Esophagus squamous epithelium (tissue), 5 donors: Measurements from ENCODE around the gene ZNF384. TPM values are rescaled to one million over a fixed set of nuclear protein-coding genes. Genes with fewer than 3 reads are reported as not detected.
A peak's percentile ranks its signal among the peaks of the same experiment; 100 is the strongest.

Source experiments
- DNase-seq: peaks from one replicate; lab custom pipeline; 2025; lab: John Stamatoyannopoulos, UW
- H3K27ac ChIP-seq, 4 donors: fragments of 200-600 bp; sonication (generic); one replicate each; pipeline ENCODE4 v1.5.1; 2016 to 2019; ENCODE audit warnings: mild to moderate bottlenecking in 1 of 4
- H3K27me3 ChIP-seq, 4 donors: fragments of 200-600 bp; sonication (generic); 1 replicate in 3 of 4; 2 replicates in 1 of 4; pipeline versions ENCODE4 v1.5.1 to v1.6.0; 2017 to 2021; ENCODE audit warnings: antibody characterized with exemption in 1 of 4
- H3K36me3 ChIP-seq, 3 donors: fragments of 200-600 bp; sonication (generic); one replicate each; pipeline ENCODE4 v1.5.1; 2016 to 2019
- H3K4me1 ChIP-seq, 3 donors: fragments of 200-600 bp; sonication (generic); one replicate each; pipeline ENCODE4 v1.5.1; 2017 to 2019
- H3K4me3 ChIP-seq, 4 donors: fragments of 200-600 bp; sonication (generic); 1 replicate in 3 of 4; 2 replicates in 1 of 4; pipeline ENCODE4 v1.5.1; 2016 to 2019; ENCODE audit warnings: mild to moderate bottlenecking in 2 of 4, moderate library complexity in 1 of 4
- H3K9me3 ChIP-seq, 3 donors: fragments of 200-600 bp; sonication (generic); one replicate each; pipeline ENCODE4 v1.5.1; 2016 to 2019
- POLR2A ChIP-seq, 4 donors: fragments of 450-650 bp; IDR thresholded peaks; one replicate each; pipeline ENCODE4 v1.6.1; 2017; ENCODE audit warnings: antibody characterized with exemption in 4 of 4, mild to moderate bottlenecking in 4 of 4, moderate library complexity in 3 of 4
- WGBS, 2 donors: methylation state at CpG; one replicate each; pipeline ENCODE4 v1.1.5; 2018; 5-methylcytosine and 5-hydroxymethylcytosine counted together
- intact Hi-C: fragments of 100-400 bp; cut with DNase I; formaldehyde crosslinking; loops from one replicate; pipeline ENCODE4 v1.15.0; 2022
- total RNA-seq, 4 donors: library from RNA; depleted of rRNA; stranded (reverse); fragments of >200 nt; gene quantifications; one replicate each; pipeline ENCODE4 v1.1.0, GENCODE V29; 2016
- TF ChIP-seq, protein P1 (sequence below), 6 experiments: fragments of 450-650 bp in 4 of 6; fragments of 200-600 bp in 2 of 6; sonication (generic) in 2 of 6; IDR thresholded peaks; one replicate each; pipeline ENCODE4 v1.5.1; 2016 to 2019; ENCODE audit warnings: antibody characterized with exemption in 6 of 6, mild to moderate bottlenecking in 4 of 6, moderate library complexity in 4 of 6
- donor health status: DM: yes; HTN: yes; CAD: no.

ZNF384 gene
- total RNA-seq, 4 donors from 2014 or later = 19.6 to 36.2 (median 26.8) TPM

DNA sequence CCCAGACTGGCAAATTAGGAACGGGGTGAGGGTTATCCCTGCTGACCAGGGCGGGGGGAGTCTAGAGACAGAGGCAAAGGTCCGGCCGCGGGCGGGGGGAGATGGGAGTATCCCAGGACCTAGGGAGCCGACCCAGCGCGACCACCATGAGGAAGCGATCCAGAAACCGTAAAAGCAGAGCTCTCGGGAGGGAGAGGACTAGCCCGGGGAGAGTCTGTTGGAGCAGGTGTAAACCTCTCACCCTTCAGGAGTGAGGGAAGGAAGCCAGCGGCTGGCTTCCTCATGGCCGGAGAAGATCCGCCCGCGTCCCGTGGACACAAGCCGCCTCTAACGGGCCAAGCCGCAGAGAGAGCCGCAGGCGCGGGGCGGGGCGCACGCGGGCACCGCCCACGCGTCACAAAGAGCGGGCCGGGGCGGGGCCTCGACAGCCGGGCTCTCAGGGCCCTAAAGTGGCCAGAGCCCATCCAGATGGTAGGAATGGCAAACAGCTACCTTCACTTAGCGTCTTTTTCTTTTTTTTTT lies 42.0 kb downstream of the ZNF384 start, which contains the start of gene ACRBP:
Gene ACRBP, minus strand, starts transcription at position 350 of the 522 bp plus-strand sequence. Its CDS starts 66 bp downstream, at position 284.
- peaks cover 10 to 45% (median 14%) of the 10 kb centered on the region in 3 donors for H3K36me3 ChIP-seq
- no peaks in the 10 kb centered on the region for H3K9me3 ChIP-seq
- peak in 2 of 4 donors; percentile 16 to 43 for TF ChIP-seq POLR2A (IDR thresholded peaks at IDR 0.05)
- TF ChIP-seq, protein P1, sequence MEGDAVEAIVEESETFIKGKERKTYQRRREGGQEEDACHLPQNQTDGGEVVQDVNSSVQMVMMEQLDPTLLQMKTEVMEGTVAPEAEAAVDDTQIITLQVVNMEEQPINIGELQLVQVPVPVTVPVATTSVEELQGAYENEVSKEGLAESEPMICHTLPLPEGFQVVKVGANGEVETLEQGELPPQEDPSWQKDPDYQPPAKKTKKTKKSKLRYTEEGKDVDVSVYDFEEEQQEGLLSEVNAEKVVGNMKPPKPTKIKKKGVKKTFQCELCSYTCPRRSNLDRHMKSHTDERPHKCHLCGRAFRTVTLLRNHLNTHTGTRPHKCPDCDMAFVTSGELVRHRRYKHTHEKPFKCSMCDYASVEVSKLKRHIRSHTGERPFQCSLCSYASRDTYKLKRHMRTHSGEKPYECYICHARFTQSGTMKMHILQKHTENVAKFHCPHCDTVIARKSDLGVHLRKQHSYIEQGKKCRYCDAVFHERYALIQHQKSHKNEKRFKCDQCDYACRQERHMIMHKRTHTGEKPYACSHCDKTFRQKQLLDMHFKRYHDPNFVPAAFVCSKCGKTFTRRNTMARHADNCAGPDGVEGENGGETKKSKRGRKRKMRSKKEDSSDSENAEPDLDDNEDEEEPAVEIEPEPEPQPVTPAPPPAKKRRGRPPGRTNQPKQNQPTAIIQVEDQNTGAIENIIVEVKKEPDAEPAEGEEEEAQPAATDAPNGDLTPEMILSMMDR (IDR thresholded peaks at IDR 0.05) = no peak
- H3K4me3 ChIP-seq = peak within 1 kb of the TSS; percentile 30 to 69 (median 50)
- no peaks in the 10 kb centered on the region for H3K27me3 ChIP-seq
- intact Hi-C loops = no loop called here
- DNase-seq = no peak
- H3K27ac ChIP-seq = peak within 1 kb of the TSS; percentile 54 to 71 (median 64)
- peaks cover 5 to 15% (median 8%) of the 10 kb centered on the region in 3 donors for H3K4me1 ChIP-seq
- 4 to 14% methylated on average over 19 to 25 of the region's 38 CpGs for WGBS, 2 donors

DNA sequence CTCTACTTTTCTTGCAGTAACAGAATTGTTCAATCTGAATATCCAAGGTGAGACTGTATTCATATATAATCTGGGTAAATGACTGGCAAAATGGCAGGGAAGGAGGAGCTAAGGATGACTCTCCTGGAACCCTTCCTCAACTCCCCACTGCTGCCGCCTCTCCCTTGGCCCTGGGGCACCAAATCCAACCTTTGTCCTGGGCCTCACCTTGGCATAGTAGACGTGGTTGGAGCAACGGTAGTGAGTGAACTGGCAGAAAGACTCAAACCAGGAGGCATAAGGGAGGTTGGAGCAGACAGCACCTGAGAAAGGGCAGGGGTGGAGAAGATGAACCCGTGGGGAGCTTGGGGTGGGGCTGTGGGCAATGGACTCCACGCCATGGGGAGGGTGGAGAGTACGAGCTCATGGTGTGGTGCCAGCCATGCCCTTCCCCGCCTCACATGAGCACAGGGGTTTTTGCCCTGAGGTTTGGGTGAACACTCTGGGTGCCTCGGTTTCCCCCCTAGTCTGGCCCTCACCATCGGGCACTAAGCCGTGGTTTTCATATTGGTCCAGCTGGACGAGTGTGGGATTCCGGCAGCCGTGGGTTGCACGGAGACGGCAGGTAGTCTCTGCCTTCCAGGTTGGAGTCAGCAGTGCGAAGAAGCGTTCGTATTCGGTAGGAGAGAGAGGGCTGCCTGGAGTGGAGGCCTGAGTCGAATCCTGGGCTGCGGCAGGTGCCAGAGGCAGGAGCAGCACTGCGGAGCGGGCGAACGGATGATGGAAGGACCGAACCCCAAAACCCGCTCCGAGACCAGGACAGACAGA lies 42.7 kb downstream of the ZNF384 start:
- intact Hi-C loops = no loop called here
- H3K4me3 ChIP-seq = peak overlapping the region; percentile 30 to 69 (median 50)
- H3K27ac ChIP-seq = peak overlapping the region; percentile 54 to 71 (median 64)
- H3K27me3 ChIP-seq = peaks cover 0 to 3% (median 0%) of the 10 kb centered on the region in 4 donors
- no peaks in the 10 kb centered on the region for H3K9me3 ChIP-seq
- no peak for DNase-seq
- H3K4me1 ChIP-seq = peaks cover 5 to 15% (median 8%) of the 10 kb centered on the region in 3 donors
- 47 to 52% methylated on average over 8 to 23 of the region's 28 CpGs for WGBS, 2 donors
- TF ChIP-seq, protein P1 (IDR thresholded peaks at IDR 0.05) = no peak
- H3K36me3 ChIP-seq = peaks cover 9 to 38% (median 10%) of the 10 kb centered on the region in 3 donors

DNA sequence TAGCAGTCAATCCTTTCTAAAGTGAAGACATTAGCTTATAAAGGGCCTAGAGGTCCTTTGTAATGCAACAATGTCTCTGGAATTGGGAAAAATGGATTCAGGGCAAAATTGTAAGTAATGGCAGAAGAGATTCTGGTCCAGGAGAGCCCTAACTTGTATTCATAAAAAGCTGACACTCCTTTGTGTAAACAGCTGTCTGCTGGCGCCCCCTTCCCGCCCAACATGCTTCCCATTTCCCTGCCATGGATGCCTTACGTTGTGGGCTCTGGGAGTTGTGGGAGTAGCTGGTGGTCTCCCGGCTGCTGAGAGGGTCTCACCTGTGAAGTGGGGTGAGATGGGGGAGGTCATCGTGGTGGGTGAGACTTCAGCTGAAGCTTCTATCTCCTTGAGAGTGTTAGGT lies 44.3 kb downstream of the ZNF384 start:
- 27 to 51% methylated on average over 3 to 5 of the region's 5 CpGs for WGBS, 2 donors
- no peaks in the 10 kb centered on the region for H3K9me3 ChIP-seq
- TF ChIP-seq, protein P1 (IDR thresholded peaks at IDR 0.05) = peak in 3 of 6 experiments; percentile 5 to 16 (median 13)
- TF ChIP-seq POLR2A (IDR thresholded peaks at IDR 0.05) = no peak
- DNase-seq = no peak
- H3K4me1 ChIP-seq = peaks cover 5 to 15% (median 8%) of the 10 kb centered on the region in 3 donors
- peak overlapping the region in 2 of 4 donors; percentile 36 to 44 for H3K27ac ChIP-seq
- H3K27me3 ChIP-seq = peaks cover 0 to 3% (median 0%) of the 10 kb centered on the region in 4 donors
- no peak overlapping the region for H3K4me3 ChIP-seq
- intact Hi-C loops = no loop called here
- H3K36me3 ChIP-seq = peaks cover 0 to 22% (median 0%) of the 10 kb centered on the region in 3 donors

DNA sequence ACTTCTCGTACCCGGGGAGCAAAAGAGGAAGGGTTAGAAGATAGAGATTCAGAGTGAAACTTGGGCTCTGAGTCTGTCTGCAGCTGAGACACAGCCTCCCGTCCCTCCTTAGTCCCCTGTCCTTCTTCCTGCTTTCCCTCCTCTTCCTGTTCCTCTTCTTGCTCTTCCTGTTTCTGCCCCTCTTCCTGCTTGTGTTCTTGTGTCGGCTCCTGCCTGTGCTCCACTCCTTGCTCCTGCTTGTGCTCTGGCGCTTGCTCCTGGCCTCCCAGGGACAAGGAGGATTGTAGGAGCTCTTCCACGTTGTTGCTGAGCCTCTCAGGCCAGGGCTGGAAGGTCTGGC lies 44.9 kb downstream of the ZNF384 start:
- peaks cover 5 to 21% (median 8%) of the 10 kb centered on the region in 3 donors for H3K4me1 ChIP-seq
- H3K9me3 ChIP-seq = no peaks in the 10 kb centered on the region
- intact Hi-C loops = no loop called here
- peaks cover 0 to 3% (median 0%) of the 10 kb centered on the region in 4 donors for H3K27me3 ChIP-seq
- no peak for DNase-seq
- H3K4me3 ChIP-seq = no peak overlapping the region
- H3K27ac ChIP-seq = peak overlapping the region in 2 of 4 donors; percentile 36 to 44
- no peak for TF ChIP-seq POLR2A (IDR thresholded peaks at IDR 0.05)
- TF ChIP-seq, protein P1 (IDR thresholded peaks at IDR 0.05) = no peak
- H3K36me3 ChIP-seq = peaks cover 0 to 15% (median 0%) of the 10 kb centered on the region in 3 donors
- 56 to 70% methylated on average over 5 of the region's 6 CpGs for WGBS, 2 donors
